HepG2 (cell line): ENCODE measurements around the gene LRRC45. TPM values are rescaled to one million over a fixed set of nuclear protein-coding genes. Genes with fewer than 3 reads are reported as not detected.

Experiments used
- TCF7 ChIP-seq: sonication (generic); IDR thresholded peaks from 2 replicates; pipeline ENCODE4 v1.6.1; 2016; ENCODE audit warnings: antibody characterized with exemption, low read depth
- ZNF253 ChIP-seq: sonication (generic); formaldehyde crosslinking; IDR thresholded peaks from 2 replicates; pipeline ENCODE4 v1.8.0; 2022; ENCODE audit warnings: mild to moderate bottlenecking, missing genetic modification reagents, borderline replicate concordance
- ZNF660 ChIP-seq: sonication (generic); formaldehyde crosslinking; IDR thresholded peaks from 2 replicates; pipeline ENCODE4 v1.5.1; 2020; ENCODE audit warnings: mild to moderate bottlenecking, low read depth, missing genetic modification reagents, borderline replicate concordance
- polyA plus RNA-seq, 8 experiments: library from polyadenylated mRNA; depleted of rRNA in 3 of 8; stranded (reverse) in 7 of 8; unstranded in 1 of 8; fragments of >200 nt; fragmentation: Illumina TruSeq in 4 of 8; extraction: Trizol in 4 of 8; gene quantifications; 2 replicates each; pipeline versions ENCODE4 v1.2.1 to v1.2.3, GENCODE V29; 2011 to 2016; ENCODE audit warnings: low read depth in 4 of 8, missing spikeins in 1 of 8, mixed read lengths in 1 of 8; ENCODE audit not compliant: insufficient read depth in 1 of 8
- total RNA-seq, 5 experiments: library from RNA; depleted of rRNA; stranded (reverse); fragments of >200 nt; fragmentation: Illumina TruSeq; extraction: Trizol; gene quantifications; 2 replicates each; pipeline ENCODE4 v1.2.3, GENCODE V29; 2016; ENCODE audit warnings: low read depth in 1 of 5
- TF ChIP-seq, protein P1 (sequence below): sonication (generic); formaldehyde crosslinking; conservative IDR thresholded peaks from 2 replicates; pipeline ENCODE4 v1.8.0; 2022; ENCODE audit warnings: mild to moderate bottlenecking, moderate library complexity, missing genetic modification reagents
- TF ChIP-seq, protein P2 (sequence below): sonication (generic); formaldehyde crosslinking; IDR thresholded peaks from 2 replicates; pipeline ENCODE4 v1.8.0; 2022; ENCODE audit warnings: mild to moderate bottlenecking, missing genetic modification reagents
- TF ChIP-seq, protein P3 (sequence below): IDR thresholded peaks from 2 replicates; pipeline ENCODE4 v1.6.1; 2016; ENCODE audit warnings: low read depth, missing genetic modification reagents, missing compliant biosample characterization
- TF ChIP-seq, protein P4 (sequence below): sonication (generic); IDR thresholded peaks from 2 replicates; pipeline ENCODE4 v1.6.1; 2016; ENCODE audit warnings: low read depth, borderline replicate concordance
- TF ChIP-seq, protein P5 (sequence below): sonication (generic); formaldehyde crosslinking; IDR thresholded peaks from 2 replicates; pipeline ENCODE4 v1.5.0; 2020; ENCODE audit warnings: mild to moderate bottlenecking, missing genetic modification reagents, borderline replicate concordance

Gene LRRC45
- total and polyA plus RNA-seq, 2 of the 13 experiments (the other 11 are each of a cell fraction or from before 2014, with no cell fraction given): 11.6 to 48.1 TPM

DNA sequence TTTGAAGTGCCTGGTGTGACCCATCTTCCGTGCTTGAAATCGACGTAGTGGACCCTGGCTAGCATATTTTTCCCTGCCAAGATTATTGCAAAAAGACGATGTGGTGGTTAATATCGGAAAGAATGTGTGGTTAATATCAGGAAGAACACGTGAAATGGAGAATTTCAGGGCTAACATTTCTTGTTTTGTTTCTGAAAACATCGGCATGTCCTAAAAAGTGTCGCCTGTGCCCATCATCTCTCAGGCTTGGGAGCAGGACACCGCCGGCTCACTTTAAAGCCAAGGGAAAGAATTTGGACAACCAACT, 14.7 kb downstream of the LRRC45 start (continued):
- TF ChIP-seq, protein P1, sequence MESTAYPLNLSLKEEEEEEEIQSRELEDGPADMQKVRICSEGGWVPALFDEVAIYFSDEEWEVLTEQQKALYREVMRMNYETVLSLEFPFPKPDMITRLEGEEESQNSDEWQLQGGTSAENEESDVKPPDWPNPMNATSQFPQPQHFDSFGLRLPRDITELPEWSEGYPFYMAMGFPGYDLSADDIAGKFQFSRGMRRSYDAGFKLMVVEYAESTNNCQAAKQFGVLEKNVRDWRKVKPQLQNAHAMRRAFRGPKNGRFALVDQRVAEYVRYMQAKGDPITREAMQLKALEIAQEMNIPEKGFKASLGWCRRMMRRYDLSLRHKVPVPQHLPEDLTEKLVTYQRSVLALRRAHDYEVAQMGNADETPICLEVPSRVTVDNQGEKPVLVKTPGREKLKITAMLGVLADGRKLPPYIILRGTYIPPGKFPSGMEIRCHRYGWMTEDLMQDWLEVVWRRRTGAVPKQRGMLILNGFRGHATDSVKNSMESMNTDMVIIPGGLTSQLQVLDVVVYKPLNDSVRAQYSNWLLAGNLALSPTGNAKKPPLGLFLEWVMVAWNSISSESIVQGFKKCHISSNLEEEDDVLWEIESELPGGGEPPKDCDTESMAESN: no peak
- TF ChIP-seq, protein P2, sequence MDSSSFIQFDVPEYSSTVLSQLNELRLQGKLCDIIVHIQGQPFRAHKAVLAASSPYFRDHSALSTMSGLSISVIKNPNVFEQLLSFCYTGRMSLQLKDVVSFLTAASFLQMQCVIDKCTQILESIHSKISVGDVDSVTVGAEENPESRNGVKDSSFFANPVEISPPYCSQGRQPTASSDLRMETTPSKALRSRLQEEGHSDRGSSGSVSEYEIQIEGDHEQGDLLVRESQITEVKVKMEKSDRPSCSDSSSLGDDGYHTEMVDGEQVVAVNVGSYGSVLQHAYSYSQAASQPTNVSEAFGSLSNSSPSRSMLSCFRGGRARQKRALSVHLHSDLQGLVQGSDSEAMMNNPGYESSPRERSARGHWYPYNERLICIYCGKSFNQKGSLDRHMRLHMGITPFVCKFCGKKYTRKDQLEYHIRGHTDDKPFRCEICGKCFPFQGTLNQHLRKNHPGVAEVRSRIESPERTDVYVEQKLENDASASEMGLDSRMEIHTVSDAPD (CRISPR knock-in tag): no peak
- TF ChIP-seq, protein P3, sequence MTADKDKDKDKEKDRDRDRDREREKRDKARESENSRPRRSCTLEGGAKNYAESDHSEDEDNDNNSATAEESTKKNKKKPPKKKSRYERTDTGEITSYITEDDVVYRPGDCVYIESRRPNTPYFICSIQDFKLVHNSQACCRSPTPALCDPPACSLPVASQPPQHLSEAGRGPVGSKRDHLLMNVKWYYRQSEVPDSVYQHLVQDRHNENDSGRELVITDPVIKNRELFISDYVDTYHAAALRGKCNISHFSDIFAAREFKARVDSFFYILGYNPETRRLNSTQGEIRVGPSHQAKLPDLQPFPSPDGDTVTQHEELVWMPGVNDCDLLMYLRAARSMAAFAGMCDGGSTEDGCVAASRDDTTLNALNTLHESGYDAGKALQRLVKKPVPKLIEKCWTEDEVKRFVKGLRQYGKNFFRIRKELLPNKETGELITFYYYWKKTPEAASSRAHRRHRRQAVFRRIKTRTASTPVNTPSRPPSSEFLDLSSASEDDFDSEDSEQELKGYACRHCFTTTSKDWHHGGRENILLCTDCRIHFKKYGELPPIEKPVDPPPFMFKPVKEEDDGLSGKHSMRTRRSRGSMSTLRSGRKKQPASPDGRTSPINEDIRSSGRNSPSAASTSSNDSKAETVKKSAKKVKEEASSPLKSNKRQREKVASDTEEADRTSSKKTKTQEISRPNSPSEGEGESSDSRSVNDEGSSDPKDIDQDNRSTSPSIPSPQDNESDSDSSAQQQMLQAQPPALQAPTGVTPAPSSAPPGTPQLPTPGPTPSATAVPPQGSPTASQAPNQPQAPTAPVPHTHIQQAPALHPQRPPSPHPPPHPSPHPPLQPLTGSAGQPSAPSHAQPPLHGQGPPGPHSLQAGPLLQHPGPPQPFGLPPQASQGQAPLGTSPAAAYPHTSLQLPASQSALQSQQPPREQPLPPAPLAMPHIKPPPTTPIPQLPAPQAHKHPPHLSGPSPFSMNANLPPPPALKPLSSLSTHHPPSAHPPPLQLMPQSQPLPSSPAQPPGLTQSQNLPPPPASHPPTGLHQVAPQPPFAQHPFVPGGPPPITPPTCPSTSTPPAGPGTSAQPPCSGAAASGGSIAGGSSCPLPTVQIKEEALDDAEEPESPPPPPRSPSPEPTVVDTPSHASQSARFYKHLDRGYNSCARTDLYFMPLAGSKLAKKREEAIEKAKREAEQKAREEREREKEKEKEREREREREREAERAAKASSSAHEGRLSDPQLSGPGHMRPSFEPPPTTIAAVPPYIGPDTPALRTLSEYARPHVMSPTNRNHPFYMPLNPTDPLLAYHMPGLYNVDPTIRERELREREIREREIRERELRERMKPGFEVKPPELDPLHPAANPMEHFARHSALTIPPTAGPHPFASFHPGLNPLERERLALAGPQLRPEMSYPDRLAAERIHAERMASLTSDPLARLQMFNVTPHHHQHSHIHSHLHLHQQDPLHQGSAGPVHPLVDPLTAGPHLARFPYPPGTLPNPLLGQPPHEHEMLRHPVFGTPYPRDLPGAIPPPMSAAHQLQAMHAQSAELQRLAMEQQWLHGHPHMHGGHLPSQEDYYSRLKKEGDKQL: no peak
- no peak for TF ChIP-seq ZNF253
- no peak for TF ChIP-seq ZNF660 (CRISPR knock-in tag)
- TF ChIP-seq TCF7: peak; percentile 64; the same call in 1 of the 2 replicates
- TF ChIP-seq, protein P4, sequence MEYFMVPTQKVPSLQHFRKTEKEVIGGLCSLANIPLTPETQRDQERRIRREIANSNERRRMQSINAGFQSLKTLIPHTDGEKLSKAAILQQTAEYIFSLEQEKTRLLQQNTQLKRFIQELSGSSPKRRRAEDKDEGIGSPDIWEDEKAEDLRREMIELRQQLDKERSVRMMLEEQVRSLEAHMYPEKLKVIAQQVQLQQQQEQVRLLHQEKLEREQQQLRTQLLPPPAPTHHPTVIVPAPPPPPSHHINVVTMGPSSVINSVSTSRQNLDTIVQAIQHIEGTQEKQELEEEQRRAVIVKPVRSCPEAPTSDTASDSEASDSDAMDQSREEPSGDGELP: 0 out of 2 replicates have a peak, but pooled peaks have one; percentile 2
- TF ChIP-seq, protein P5, sequence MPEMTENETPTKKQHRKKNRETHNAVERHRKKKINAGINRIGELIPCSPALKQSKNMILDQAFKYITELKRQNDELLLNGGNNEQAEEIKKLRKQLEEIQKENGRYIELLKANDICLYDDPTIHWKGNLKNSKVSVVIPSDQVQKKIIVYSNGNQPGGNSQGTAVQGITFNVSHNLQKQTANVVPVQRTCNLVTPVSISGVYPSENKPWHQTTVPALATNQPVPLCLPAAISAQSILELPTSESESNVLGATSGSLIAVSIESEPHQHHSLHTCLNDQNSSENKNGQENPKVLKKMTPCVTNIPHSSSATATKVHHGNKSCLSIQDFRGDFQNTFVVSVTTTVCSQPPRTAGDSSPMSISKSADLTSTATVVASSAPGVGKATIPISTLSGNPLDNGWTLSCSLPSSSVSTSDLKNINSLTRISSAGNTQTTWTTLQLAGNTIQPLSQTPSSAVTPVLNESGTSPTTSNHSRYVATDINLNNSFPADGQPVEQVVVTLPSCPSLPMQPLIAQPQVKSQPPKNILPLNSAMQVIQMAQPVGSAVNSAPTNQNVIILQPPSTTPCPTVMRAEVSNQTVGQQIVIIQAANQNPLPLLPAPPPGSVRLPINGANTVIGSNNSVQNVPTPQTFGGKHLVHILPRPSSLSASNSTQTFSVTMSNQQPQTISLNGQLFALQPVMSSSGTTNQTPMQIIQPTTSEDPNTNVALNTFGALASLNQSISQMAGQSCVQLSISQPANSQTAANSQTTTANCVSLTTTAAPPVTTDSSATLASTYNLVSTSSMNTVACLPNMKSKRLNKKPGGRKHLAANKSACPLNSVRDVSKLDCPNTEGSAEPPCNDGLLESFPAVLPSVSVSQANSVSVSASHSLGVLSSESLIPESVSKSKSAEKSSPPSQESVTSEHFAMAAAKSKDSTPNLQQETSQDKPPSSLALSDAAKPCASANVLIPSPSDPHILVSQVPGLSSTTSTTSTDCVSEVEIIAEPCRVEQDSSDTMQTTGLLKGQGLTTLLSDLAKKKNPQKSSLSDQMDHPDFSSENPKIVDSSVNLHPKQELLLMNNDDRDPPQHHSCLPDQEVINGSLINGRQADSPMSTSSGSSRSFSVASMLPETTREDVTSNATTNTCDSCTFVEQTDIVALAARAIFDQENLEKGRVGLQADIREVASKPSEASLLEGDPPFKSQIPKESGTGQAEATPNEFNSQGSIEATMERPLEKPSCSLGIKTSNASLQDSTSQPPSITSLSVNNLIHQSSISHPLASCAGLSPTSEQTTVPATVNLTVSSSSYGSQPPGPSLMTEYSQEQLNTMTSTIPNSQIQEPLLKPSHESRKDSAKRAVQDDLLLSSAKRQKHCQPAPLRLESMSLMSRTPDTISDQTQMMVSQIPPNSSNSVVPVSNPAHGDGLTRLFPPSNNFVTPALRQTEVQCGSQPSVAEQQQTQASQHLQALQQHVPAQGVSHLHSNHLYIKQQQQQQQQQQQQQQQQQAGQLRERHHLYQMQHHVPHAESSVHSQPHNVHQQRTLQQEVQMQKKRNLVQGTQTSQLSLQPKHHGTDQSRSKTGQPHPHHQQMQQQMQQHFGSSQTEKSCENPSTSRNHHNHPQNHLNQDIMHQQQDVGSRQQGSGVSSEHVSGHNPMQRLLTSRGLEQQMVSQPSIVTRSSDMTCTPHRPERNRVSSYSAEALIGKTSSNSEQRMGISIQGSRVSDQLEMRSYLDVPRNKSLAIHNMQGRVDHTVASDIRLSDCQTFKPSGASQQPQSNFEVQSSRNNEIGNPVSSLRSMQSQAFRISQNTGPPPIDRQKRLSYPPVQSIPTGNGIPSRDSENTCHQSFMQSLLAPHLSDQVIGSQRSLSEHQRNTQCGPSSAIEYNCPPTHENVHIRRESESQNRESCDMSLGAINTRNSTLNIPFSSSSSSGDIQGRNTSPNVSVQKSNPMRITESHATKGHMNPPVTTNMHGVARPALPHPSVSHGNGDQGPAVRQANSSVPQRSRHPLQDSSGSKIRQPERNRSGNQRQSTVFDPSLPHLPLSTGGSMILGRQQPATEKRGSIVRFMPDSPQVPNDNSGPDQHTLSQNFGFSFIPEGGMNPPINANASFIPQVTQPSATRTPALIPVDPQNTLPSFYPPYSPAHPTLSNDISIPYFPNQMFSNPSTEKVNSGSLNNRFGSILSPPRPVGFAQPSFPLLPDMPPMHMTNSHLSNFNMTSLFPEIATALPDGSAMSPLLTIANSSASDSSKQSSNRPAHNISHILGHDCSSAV (CRISPR knock-in tag): no peak
- TF ChIP-seq, all 625 proteins: peak for 18
